Cardiac muscle cell (in vitro differentiated cells and primary cell): ENCODE data around the gene ATP4B. TPM values are rescaled to one million over a fixed set of nuclear protein-coding genes. Genes with fewer than 3 reads are reported as not detected.

Experiments
- DNase-seq, 2 donors: peaks; one replicate each; pipeline versions ENCODE4 v3.0.0 to v3.0.0-alpha.2; 2010 to 2017; ENCODE audit warnings: low read depth in 1 of 2, low spot score in 1 of 2
- H3K27ac ChIP-seq: fragments of 200-600 bp; sonication (generic); 2 replicates; pipeline ENCODE4 v1.5.1; 2016
- H3K27me3 ChIP-seq: fragments of 200-600 bp; sonication (generic); 2 replicates; pipeline ENCODE4 v1.6.0; 2016; ENCODE audit warnings: control low read depth
- H3K36me3 ChIP-seq: fragments of 200-600 bp; sonication (generic); 2 replicates; pipeline ENCODE4 v1.5.1; 2016; ENCODE audit warnings: control low read depth
- H3K4me1 ChIP-seq: fragments of 200-600 bp; sonication (generic); 2 replicates; pipeline ENCODE4 v1.8.1; 2017; ENCODE audit warnings: low read depth, mild to moderate bottlenecking, mixed run types
- H3K4me3 ChIP-seq: fragments of 200-600 bp; sonication (generic); 2 replicates; pipeline ENCODE4 v1.5.1; 2016; ENCODE audit warnings: mild to moderate bottlenecking
- H3K9me3 ChIP-seq: fragments of 200-600 bp; sonication (generic); 2 replicates; pipeline ENCODE4 v1.5.1; 2017; ENCODE audit warnings: low read depth, mild to moderate bottlenecking, control low read depth
- polyA plus RNA-seq: library from polyadenylated mRNA; unstranded; fragments of >200 nt; fragmentation: Nextera tagmentation; extraction: Ambion mirVana; gene quantifications from 2 replicates; pipeline ENCODE4 v1.2.1, GENCODE V29; 2016
- total RNA-seq: library from RNA; depleted of rRNA; stranded (reverse); fragments of >200 nt; gene quantifications from 2 replicates; pipeline ENCODE4 v1.2.3, GENCODE V29; 2016
- TF ChIP-seq, protein P1 (sequence below): IDR thresholded peaks from 2 replicates; pipeline ENCODE4 v1.5.1; 2012; ENCODE audit warnings: low read depth, mild to moderate bottlenecking, low read length

The ATP4B gene
- total and polyA plus RNA-seq, 2 experiments from 2014 or later, result 0.29 TPM; not detected in 1

DNA sequence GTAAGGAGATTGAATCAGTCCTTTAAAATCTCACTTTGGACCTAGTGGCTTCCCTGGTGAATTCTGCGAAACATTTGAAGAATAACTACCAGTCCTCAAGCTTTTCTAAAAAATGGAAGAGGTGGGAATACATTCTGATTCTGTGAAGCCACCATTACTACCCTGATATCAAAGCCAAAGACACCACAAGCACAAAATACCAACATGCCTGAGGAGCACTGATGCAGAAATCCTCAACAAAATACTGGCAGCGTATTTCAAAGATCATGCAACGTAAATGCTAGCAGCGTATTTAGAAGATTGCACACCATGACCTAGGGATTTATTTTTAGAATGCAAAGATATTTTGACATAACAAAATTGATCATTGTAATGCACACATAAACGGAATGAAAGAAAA lies 14.4 kb downstream of the ATP4B start:
- TF ChIP-seq, protein P1, sequence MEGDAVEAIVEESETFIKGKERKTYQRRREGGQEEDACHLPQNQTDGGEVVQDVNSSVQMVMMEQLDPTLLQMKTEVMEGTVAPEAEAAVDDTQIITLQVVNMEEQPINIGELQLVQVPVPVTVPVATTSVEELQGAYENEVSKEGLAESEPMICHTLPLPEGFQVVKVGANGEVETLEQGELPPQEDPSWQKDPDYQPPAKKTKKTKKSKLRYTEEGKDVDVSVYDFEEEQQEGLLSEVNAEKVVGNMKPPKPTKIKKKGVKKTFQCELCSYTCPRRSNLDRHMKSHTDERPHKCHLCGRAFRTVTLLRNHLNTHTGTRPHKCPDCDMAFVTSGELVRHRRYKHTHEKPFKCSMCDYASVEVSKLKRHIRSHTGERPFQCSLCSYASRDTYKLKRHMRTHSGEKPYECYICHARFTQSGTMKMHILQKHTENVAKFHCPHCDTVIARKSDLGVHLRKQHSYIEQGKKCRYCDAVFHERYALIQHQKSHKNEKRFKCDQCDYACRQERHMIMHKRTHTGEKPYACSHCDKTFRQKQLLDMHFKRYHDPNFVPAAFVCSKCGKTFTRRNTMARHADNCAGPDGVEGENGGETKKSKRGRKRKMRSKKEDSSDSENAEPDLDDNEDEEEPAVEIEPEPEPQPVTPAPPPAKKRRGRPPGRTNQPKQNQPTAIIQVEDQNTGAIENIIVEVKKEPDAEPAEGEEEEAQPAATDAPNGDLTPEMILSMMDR, result no peak
- H3K9me3 ChIP-seq, result no peaks in the 10 kb centered on the region

DNA sequence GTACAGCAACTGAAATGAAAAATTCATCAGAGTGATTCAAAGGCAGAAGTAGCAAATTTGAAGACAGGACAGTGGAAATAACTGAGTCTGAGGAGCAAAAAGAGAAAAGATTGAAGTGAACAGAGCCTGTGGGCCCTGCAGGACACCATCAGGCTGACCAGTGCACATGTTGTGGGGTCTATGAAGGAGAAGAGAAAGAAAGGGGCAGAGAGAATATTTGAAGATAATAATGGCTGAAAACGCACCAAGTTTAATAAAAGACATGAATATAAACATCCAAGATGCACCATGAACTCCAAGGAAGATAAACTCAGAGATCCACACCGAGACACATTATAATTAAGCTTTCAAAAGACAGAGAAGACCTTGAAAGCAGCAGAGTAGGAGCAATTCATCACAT lies 15.4 kb downstream of the ATP4B start:
- Histone ChIP-seq H3K9me3 (no peaks in the 10 kb centered on the region), H3K27ac (no peak overlapping the region), H3K27me3 (no peaks in the 10 kb centered on the region), H3K4me3 (no peak overlapping the region), H3K4me1 (no peaks in the 10 kb centered on the region), H3K36me3 (peaks cover 14% of the 10 kb centered on the region)
- TF ChIP-seq, protein P1, result no peak
- DNase-seq, result no peak

More for the DNA sequence above, 14.4 kb downstream of the ATP4B start:
- Histone ChIP-seq H3K4me1 (no peaks in the 10 kb centered on the region), H3K27ac (no peak overlapping the region), H3K36me3 (peaks cover 4% of the 10 kb centered on the region), H3K27me3 (no peaks in the 10 kb centered on the region), H3K4me3 (no peak overlapping the region)
- no peak for DNase-seq

- TF ChIP-seq, protein P1, result no peak
- peaks cover 25% of the 10 kb centered on the region for H3K36me3 ChIP-seq
- H3K4me1 ChIP-seq, result no peaks in the 10 kb centered on the region
- H3K27ac ChIP-seq, result no peak overlapping the region
- no peaks in the 10 kb centered on the region for H3K27me3 ChIP-seq
- H3K4me3 ChIP-seq, result no peak overlapping the region
- no peaks in the 10 kb centered on the region for H3K9me3 ChIP-seq
- no peak for DNase-seq
These were observed 16.6 kb downstream of the ATP4B start for GRCh38 chr13:113641426-113641825.

GRCh38 chr13:113639616-113640262 lies 18.3 kb downstream of the ATP4B start:
- no peaks in the 10 kb centered on the region for H3K4me1 ChIP-seq
- H3K27ac ChIP-seq, result no peak overlapping the region
- H3K4me3 ChIP-seq, result no peak overlapping the region
- no peaks in the 10 kb centered on the region for H3K27me3 ChIP-seq
- peaks cover 32% of the 10 kb centered on the region for H3K36me3 ChIP-seq
- DNase-seq, result no peak
- no peaks in the 10 kb centered on the region for H3K9me3 ChIP-seq
- TF ChIP-seq, protein P1, result no peak

- TF ChIP-seq, protein P1, result no peak
- Histone ChIP-seq H3K4me3 (no peak overlapping the region), H3K36me3 (peaks cover 37% of the 10 kb centered on the region), H3K27ac (no peak overlapping the region), H3K4me1 (no peaks in the 10 kb centered on the region), H3K27me3 (no peaks in the 10 kb centered on the region), H3K9me3 (no peaks in the 10 kb centered on the region)
- DNase-seq, result no peak
These were observed 19.2 kb downstream of the ATP4B start for GRCh38 chr13:113638806-113639205.
